Karpas-422 (cell line): ENCODE data around the gene PIKFYVE. TPM values are rescaled to one million over a fixed set of nuclear protein-coding genes. Genes with fewer than 3 reads are reported as not detected.
"Not testable (repeated sequence)": the region's sequence is repeated elsewhere in the genome, so short reads cannot be mapped to it uniquely, and the experiment has no call there.

ENCODE experiments used
- DNase-seq: peaks from one replicate; pipeline ENCODE4 v3.0.0-alpha.2; 2015
- H2AFZ ChIP-seq: fragments of 200-600 bp; sonication (generic); 2 replicates; pipeline ENCODE4 v1.6.1; 2014; ENCODE audit warnings: antibody characterized with exemption, low read length, mixed read lengths
- H3K27ac ChIP-seq: fragments of 200-600 bp; sonication (generic); 2 replicates; pipeline ENCODE4 v1.5.1; 2014; ENCODE audit warnings: mild to moderate bottlenecking, low read length, moderate library complexity
- H3K27me3 ChIP-seq: fragments of 200-600 bp; sonication (generic); 2 replicates; pipeline ENCODE4 v1.6.1; 2014; ENCODE audit warnings: low read length, mixed read lengths
- H3K36me3 ChIP-seq: fragments of 200-600 bp; sonication (generic); 2 replicates; pipeline ENCODE4 v1.6.1; 2014; ENCODE audit warnings: low read length, mixed read lengths; ENCODE audit not compliant: insufficient read depth
- H3K4me1 ChIP-seq: fragments of 200-600 bp; sonication (generic); 2 replicates; pipeline ENCODE4 v1.6.1; 2014; ENCODE audit warnings: mild to moderate bottlenecking, low read length, mixed read lengths
- H3K4me2 ChIP-seq: fragments of 200-600 bp; sonication (generic); 2 replicates; pipeline ENCODE4 v1.6.1; 2014; ENCODE audit warnings: low read length, low read depth, mild to moderate bottlenecking; ENCODE audit not compliant: poor library complexity, severe bottlenecking
- H3K4me3 ChIP-seq: fragments of 200-600 bp; sonication (generic); 2 replicates; pipeline ENCODE4 v1.5.1; 2014; ENCODE audit warnings: mild to moderate bottlenecking, antibody characterized with exemption, low read length, mixed read lengths
- H3K79me2 ChIP-seq: fragments of 200-600 bp; sonication (generic); 2 replicates; pipeline ENCODE4 v1.6.1; 2014; ENCODE audit warnings: mild to moderate bottlenecking, low read length, mixed read lengths
- H3K9ac ChIP-seq: fragments of 200-600 bp; sonication (generic); 2 replicates; pipeline ENCODE4 v1.6.0; 2014; ENCODE audit warnings: low read length
- H3K9me2 ChIP-seq: fragments of 200-600 bp; sonication (generic), shearing (Covaris generic); replicated peaks from 2 replicates; pipeline ENCODE4 v1.6.0; 2014; ENCODE audit warnings: mild to moderate bottlenecking, low read length, moderate library complexity; ENCODE audit not compliant: insufficient read depth
- H3K9me3 ChIP-seq: fragments of 300-700, 200-600 bp; sonication (generic); 2 replicates; pipeline ENCODE4 v1.6.1; 2014; ENCODE audit warnings: low read length, mixed read lengths
- H4K20me1 ChIP-seq: fragments of 200-600 bp; sonication (generic); 2 replicates; pipeline ENCODE4 v1.6.1; 2014; ENCODE audit warnings: mild to moderate bottlenecking, antibody characterized with exemption, low read length, low read depth; ENCODE audit not compliant: insufficient read depth
- total RNA-seq: library from RNA; depleted of rRNA; stranded (reverse); fragments of >200 nt; shearing (Covaris generic); gene quantifications from 2 replicates; pipeline ENCODE4 v1.2.3, GENCODE V29; 2014; ENCODE audit warnings: low replicate concordance

Gene PIKFYVE
- total RNA-seq, 1 experiment from 2014 or later: 58.0 TPM

DNA sequence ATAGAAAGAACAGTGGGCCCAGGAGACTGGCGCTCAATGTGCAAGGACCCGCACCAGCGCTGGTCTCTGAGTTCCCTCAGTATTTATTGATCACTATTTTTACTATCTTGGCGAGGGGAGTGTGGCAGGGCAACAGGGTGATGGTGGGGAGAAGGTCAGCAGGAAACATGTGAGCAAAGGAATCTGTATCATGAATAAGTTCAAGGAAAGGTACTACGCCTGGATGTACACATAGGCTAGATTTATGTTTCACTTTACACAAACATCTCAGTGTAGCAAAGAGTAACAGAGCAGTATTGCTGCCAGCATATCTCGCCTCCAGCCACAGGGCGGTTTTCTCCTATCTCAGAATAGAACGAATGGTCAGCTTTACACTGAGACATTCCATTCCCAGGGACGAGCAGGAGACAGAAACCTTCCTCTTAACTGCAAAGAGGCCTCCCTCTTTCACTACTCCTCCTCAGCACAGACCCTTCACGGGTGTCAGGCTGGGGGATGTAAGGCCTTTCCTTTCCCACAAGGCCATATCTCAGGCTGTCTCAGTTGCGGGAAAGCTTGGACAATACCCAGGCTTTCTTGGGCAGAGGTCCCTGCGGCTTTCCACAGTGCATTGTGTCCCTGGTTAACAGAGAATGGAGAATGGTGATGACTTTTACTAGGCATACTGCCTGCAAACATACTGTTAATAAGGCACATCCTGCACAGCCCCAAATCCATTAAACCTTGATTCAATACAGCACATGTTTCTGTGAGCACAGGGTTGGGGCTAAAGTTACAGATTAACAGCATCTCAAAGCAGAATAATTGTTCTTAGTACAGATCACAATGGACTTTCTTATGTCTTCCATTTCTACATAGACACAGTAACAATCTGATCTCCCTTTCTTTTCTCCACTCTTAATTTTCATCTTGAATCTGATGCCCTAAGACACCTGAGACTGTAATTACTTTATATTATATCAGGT, 8.9 kb upstream of the PIKFYVE start:
- H3K27ac ChIP-seq, H3K4me3 ChIP-seq, H3K9ac ChIP-seq, H2AFZ ChIP-seq, H3K9me3 ChIP-seq, H4K20me1 ChIP-seq, H3K27me3 ChIP-seq, H3K36me3 ChIP-seq, H3K9me2 ChIP-seq, H3K4me2 ChIP-seq, DNase-seq: not testable (repeated sequence)
- Histone ChIP-seq H3K4me1 (peaks cover 25% of the 10 kb centered on the region), H3K79me2 (peaks cover 24% of the 10 kb centered on the region)

DNA sequence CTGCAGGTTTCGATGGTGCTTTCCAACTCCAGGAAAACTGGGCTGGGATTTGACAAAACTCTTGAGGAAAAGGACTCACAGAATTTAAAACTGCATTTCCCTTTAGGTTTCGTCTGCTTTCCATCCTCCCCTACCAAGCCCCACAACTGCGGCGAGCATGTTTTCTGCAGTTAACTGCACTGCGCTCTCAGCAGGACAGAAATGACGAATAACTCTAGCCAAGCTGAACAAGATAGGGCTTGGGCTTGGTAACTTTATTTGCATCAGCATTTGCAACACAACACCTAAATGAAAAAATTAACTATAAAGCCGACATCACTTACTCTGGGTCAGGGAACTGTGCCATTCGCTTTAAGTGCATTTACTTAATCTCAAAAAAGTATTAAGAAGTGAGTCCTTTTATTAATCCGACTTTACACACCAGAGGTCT, 669 bp upstream of the PIKFYVE start:
- H2AFZ ChIP-seq: peak overlapping the region; percentile 85
- peaks cover 40% of the 10 kb centered on the region for H3K79me2 ChIP-seq
- no peaks in the 10 kb centered on the region for H4K20me1 ChIP-seq
- H3K4me3 ChIP-seq: peak overlapping the region; percentile 74
- peak; percentile 85 for DNase-seq
- H3K27ac ChIP-seq: peak overlapping the region; percentile 81
- peak overlapping the region; percentile 81 for H3K4me2 ChIP-seq
- no peaks in the 10 kb centered on the region for H3K27me3 ChIP-seq
- no peaks in the 10 kb centered on the region for H3K9me3 ChIP-seq
- H3K4me1 ChIP-seq: peaks cover 42% of the 10 kb centered on the region
- no peaks in the 10 kb centered on the region for H3K9me2 ChIP-seq
- H3K9ac ChIP-seq: peak overlapping the region; percentile 85
- no peaks in the 10 kb centered on the region for H3K36me3 ChIP-seq

DNA sequence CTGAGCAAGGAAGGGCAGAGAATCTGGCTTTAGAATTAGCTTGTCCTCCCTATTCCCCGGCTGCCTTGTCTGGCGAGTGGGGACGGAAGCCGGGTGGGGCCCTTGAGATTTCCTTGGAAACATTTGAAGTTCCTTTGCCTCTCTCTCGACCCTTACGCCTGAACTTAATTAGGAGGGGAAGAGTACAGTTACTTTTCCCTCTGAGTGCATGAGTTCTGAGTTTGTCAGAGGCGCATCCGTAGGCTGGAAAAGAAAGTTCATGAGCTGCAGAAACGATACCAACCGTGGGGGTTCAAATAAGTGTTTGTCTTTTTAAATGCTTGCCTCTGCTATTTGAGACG, 468 bp downstream of the PIKFYVE start:
- peak overlapping the region; percentile 81 for H3K4me2 ChIP-seq
- peak; percentile 56 for DNase-seq
- no peaks in the 10 kb centered on the region for H3K9me3 ChIP-seq
- peaks cover 4% of the 10 kb centered on the region; the same call in 1 of the 2 replicates for H3K36me3 ChIP-seq
- H3K9ac ChIP-seq: peak overlapping the region; percentile 85
- peaks cover 49% of the 10 kb centered on the region for H3K79me2 ChIP-seq
- no peaks in the 10 kb centered on the region for H4K20me1 ChIP-seq
- H3K9me2 ChIP-seq: no peaks in the 10 kb centered on the region
- H3K27me3 ChIP-seq: no peaks in the 10 kb centered on the region
- peaks cover 42% of the 10 kb centered on the region for H3K4me1 ChIP-seq
- H3K4me3 ChIP-seq: peak overlapping the region; percentile 74
- H2AFZ ChIP-seq: no peak overlapping the region; the same call in 1 of the 2 replicates
- peak overlapping the region; percentile 81 for H3K27ac ChIP-seq

DNA sequence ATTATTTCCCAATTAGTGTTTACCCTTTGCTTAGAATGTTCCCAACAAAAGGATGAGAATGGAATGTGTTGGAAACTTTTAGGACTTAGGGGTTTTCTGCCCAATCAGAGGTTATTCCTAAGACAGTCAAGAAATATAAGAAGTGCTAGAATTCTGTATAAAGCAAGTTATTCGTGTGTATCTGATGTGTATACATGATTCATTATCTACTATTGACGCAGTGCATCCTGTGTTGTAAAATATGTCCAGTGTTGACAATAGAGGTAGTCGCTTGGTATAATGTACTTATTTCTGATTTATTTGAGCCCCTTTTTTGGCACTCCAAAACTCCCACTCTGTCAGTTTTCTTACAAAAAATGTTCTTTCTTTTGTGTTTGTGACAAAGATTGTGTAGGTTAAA, 881 bp downstream of the PIKFYVE start:
- no peaks in the 10 kb centered on the region for H3K27me3 ChIP-seq
- peak overlapping the region; percentile 85 for H3K9ac ChIP-seq
- peak overlapping the region; percentile 81 for H3K27ac ChIP-seq
- peak overlapping the region; percentile 74 for H3K4me3 ChIP-seq
- no peaks in the 10 kb centered on the region for H3K9me2 ChIP-seq
- no peak for DNase-seq
- no peaks in the 10 kb centered on the region for H3K9me3 ChIP-seq
- H3K4me2 ChIP-seq: peak overlapping the region; percentile 81
- H3K36me3 ChIP-seq: peaks cover 6% of the 10 kb centered on the region; the same call in 1 of the 2 replicates
- no peak overlapping the region for H2AFZ ChIP-seq
- H3K79me2 ChIP-seq: peaks cover 52% of the 10 kb centered on the region
- peaks cover 42% of the 10 kb centered on the region for H3K4me1 ChIP-seq
- no peaks in the 10 kb centered on the region for H4K20me1 ChIP-seq

DNA sequence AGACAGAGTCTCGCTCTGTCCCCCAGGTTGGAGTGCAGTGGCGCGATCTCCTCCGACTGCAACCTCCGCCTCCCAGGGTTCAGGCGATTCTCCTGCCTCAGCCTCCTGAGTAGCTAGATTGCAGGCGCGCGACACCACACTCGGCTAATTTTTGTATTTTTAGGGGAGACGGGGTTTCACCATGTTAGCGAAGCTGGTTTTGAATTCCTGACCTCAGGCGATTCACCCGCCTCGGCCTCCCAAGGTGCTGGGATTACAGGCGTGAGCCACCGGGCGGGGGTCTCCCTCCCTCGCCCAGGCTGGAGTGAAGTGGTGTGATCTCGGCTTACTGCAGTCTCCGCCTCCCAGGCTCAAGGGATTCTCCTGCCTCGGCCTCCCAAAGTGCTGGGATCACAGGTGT, 1.5 kb downstream of the PIKFYVE start:
- not testable (repeated sequence) for H2AFZ ChIP-seq, H3K9me3 ChIP-seq, H3K27me3 ChIP-seq, H3K36me3 ChIP-seq, DNase-seq, H3K9me2 ChIP-seq, H3K27ac ChIP-seq, H4K20me1 ChIP-seq
- Histone ChIP-seq H3K4me1 (peaks cover 41% of the 10 kb centered on the region), H3K4me2 (peak overlapping the region; percentile 81), H3K4me3 (peak overlapping the region; percentile 74), H3K79me2 (peaks cover 52% of the 10 kb centered on the region), H3K9ac (peak overlapping the region; percentile 85)

DNA sequence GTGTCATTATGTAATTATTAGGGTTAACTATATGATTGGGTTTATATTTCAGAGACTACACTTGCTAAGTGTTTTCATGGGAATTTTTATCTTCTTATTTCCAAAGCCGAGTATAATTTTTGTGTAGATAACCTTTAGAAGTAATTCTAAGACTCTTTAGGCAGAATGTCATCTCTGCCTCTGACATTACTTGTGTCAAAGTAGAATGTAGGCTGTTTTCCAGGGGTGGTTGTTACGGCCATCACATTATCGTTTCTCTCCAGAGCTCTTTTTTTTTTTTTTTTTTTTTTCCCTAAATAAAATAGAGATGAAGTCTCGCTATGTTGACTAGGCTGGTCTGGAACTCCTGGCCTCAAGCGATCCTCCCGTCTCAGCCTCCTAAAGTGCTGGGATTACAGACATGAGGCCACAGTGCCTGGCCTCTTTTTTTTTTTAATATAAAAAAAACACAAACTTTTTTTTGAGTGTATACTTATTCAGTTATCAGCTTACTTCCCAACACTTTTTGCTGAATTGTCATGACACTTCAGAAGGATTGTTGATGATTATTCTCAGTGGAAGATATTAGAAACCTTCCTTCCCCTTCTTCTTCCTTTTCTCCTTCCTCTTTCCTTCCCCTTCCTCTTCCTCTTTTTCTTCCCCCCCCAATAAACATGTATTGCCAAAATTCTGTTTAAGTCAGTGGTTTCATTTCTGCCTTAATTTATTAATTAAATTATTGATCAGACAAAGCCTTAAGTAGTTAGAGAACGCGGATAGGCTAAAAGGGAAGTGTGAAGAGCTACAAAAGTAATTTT, 2.3 kb downstream of the PIKFYVE start:
- Histone ChIP-seq H3K9me3 (no peaks in the 10 kb centered on the region), H4K20me1 (no peaks in the 10 kb centered on the region), H3K4me3 (peak overlapping the region; percentile 74), H3K27me3 (no peaks in the 10 kb centered on the region), H2AFZ (no peak overlapping the region), H3K9me2 (no peaks in the 10 kb centered on the region), H3K79me2 (peaks cover 55% of the 10 kb centered on the region), H3K4me2 (peak overlapping the region; percentile 81), H3K36me3 (peaks cover 14% of the 10 kb centered on the region; the same call in 1 of the 2 replicates), H3K27ac (peak overlapping the region; percentile 28; the same call in 1 of the 2 replicates), H3K4me1 (peaks cover 36% of the 10 kb centered on the region), H3K9ac (no peak overlapping the region; the same call in 1 of the 2 replicates)
- no peak for DNase-seq

DNA sequence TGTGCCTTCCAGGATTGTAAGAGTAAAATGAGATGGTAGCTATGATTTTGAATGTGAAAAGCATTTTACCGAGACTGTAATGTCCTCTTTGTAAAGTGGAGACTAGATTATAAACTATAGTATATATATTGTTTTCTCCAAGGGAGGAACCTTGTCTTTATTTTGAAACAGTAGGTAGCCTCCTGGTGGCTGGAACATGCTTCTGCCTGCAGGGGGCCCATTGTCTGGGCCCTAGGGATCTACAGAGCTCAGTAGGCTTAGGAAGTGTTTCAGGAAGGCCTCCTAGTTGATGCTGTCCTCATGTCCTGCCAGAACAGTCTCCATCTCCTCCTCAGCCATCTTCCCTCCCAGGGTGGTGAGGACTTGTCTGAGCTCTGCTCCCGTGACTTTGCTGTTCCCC, 3.0 kb downstream of the PIKFYVE start:
- no peaks in the 10 kb centered on the region for H3K27me3 ChIP-seq
- peak overlapping the region; percentile 74; the same call in 1 of the 2 replicates for H3K4me3 ChIP-seq
- no peaks in the 10 kb centered on the region for H4K20me1 ChIP-seq
- no peak overlapping the region for H2AFZ ChIP-seq
- no peaks in the 10 kb centered on the region for H3K9me3 ChIP-seq
- peak overlapping the region; percentile 81 for H3K4me2 ChIP-seq
- H3K27ac ChIP-seq: 0 out of 2 replicates have a peak overlapping the region, but pooled peaks have one; percentile 28
- H3K36me3 ChIP-seq: peaks cover 21% of the 10 kb centered on the region; the same call in 1 of the 2 replicates
- peak; percentile 50 for DNase-seq
- H3K4me1 ChIP-seq: peaks cover 36% of the 10 kb centered on the region
- no peak overlapping the region for H3K9ac ChIP-seq
- H3K79me2 ChIP-seq: peaks cover 61% of the 10 kb centered on the region
- no peaks in the 10 kb centered on the region for H3K9me2 ChIP-seq

DNA sequence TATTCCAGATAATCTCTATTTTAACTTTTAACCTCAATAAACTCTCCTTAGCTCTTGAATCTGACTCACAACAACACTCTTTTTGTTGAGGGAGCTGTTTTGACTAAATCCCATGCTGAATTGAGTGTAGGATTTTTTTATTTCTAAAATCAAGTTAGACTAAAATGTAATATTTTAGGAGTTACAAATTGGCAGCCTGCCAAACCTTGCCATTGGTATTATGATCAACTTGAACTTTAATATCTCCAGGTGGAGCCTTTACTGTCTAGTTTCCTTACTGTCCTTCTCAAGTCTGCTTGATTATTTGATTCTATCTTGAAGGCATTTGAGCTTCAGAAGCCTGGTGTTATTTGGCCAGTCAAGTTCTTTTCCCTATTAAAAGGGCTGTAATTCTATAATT, 8.7 kb downstream of the PIKFYVE start:
- H2AFZ ChIP-seq: no peak overlapping the region
- H3K27ac ChIP-seq: no peak overlapping the region
- H3K36me3 ChIP-seq: peaks cover 72% of the 10 kb centered on the region
- H3K9me3 ChIP-seq: peaks cover 2% of the 10 kb centered on the region
- H3K79me2 ChIP-seq: peaks cover 78% of the 10 kb centered on the region
- no peaks in the 10 kb centered on the region for H3K27me3 ChIP-seq
- DNase-seq: no peak
- no peaks in the 10 kb centered on the region for H4K20me1 ChIP-seq
- H3K4me3 ChIP-seq: no peak overlapping the region
- H3K9me2 ChIP-seq: no peaks in the 10 kb centered on the region
- no peak overlapping the region for H3K9ac ChIP-seq
- H3K4me1 ChIP-seq: no peaks in the 10 kb centered on the region
- H3K4me2 ChIP-seq: no peak overlapping the region
